GM12891 (cell line): Measurements from ENCODE around the gene MAB21L4.

Experiments used
- POLR2A ChIP-seq: IDR thresholded peaks from 2 replicates; pipeline ENCODE4 v1.6.1; 2011; ENCODE audit warnings: low read depth, low read length, control low read depth
- POLR2AphosphoS5 ChIP-seq: IDR thresholded peaks from 2 replicates; pipeline ENCODE4 v1.6.1; 2011; ENCODE audit warnings: low read depth, low read length, control low read depth
- POU2F2 ChIP-seq: IDR thresholded peaks from 2 replicates; pipeline ENCODE4 v1.6.1; 2011; ENCODE audit warnings: low read depth, mild to moderate bottlenecking, control low read depth, low read length, moderate library complexity
- SPI1 ChIP-seq: IDR thresholded peaks from 2 replicates; pipeline ENCODE4 v1.6.1; 2011; ENCODE audit warnings: low read depth, low read length, control low read depth
- TAF1 ChIP-seq: IDR thresholded peaks from 2 replicates; pipeline ENCODE4 v1.6.1; 2011; ENCODE audit warnings: low read depth, low read length, control low read depth

DNA sequence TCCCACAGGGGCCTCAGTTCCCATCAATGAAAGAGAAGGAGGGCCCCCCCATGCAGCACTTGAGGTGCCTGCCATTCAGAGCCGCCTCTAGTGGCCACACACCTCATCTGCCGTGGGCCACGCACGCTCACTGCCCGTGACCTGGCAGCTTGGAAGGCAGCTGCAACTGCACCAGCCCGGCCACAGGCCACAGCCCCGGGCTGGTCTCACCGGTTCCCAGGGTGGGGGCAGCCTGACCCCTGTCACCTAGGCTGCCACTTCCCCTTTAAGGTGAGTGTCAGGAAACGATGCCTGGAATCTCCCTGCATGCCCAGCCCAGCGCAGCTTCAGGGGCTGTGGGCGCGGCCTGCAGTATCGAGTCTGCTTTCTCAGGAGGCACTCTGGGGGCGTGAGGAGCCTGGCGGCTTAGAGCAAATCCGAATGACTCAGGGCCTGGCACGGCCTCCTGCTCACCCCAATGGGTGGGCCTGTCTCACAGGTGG is 2.6 kb downstream of the MAB21L4 start:
- TF ChIP-seq POLR2A (no peak), SPI1 (no peak), POLR2AphosphoS5 (no peak), TAF1 (no peak), POU2F2 (no peak)
